Panc1 (cell line): ENCODE results near the gene TBCK. TPM values are rescaled to one million over a fixed set of nuclear protein-coding genes. Genes with fewer than 3 reads are reported as not detected.

Experiments
- ATAC-seq: fragments of 200-7000 bp; cut with Tn5 transposase; 2 replicates; pipeline ENCODE4 v1.9.1; 2020; ENCODE audit warnings: mild to moderate bottlenecking, moderate library complexity
- BruUV-seq: library from RNA; stranded (reverse); fragments of 400-500 nt; replicated peaks from 2 replicates; lab custom pipeline; 2021; lab: Mats Ljungman, UMichigan
- CTCF ChIA-PET: fragments of 300-600 bp; sonication (Branson Sonifier 250); formaldehyde crosslinking; loops from one replicate; lab custom pipeline; 2022; ENCODE audit warnings: antibody characterized with exemption; lab: Charles Lee
- POLR2A ChIA-PET: fragments of 300-600 bp; sonication (Branson Sonifier 250); formaldehyde crosslinking; loops from one replicate; lab custom pipeline; 2022; ENCODE audit warnings: antibody characterized with exemption; lab: Charles Lee
- DNase-seq: peaks from one replicate; pipeline ENCODE4 v3.0.0-alpha.2; 2010; ENCODE audit warnings: low read depth, low spot score
- H3K27ac ChIP-seq: 2 replicates; pipeline ENCODE4 v1.5.1; 2011; ENCODE audit warnings: mild to moderate bottlenecking, low read length, inconsistent platforms
- H3K27me3 ChIP-seq: fragments of 200-500 bp; sonication (Bioruptor generic); 2 replicates; pipeline ENCODE4 v1.6.0; 2014; ENCODE audit warnings: low read length, inconsistent platforms; ENCODE audit not compliant: control insufficient read depth, insufficient read depth
- H3K36me3 ChIP-seq: fragments of 200-500 bp; sonication (Bioruptor generic); 2 replicates; pipeline ENCODE4 v1.5.1; 2014; ENCODE audit warnings: inconsistent platforms, mild to moderate bottlenecking, low read length, moderate library complexity; ENCODE audit not compliant: control insufficient read depth, insufficient read depth
- H3K4me1 ChIP-seq: 2 replicates; pipeline ENCODE4 v1.5.1; 2011; ENCODE audit warnings: inconsistent platforms, mild to moderate bottlenecking, low read length, moderate library complexity; ENCODE audit not compliant: control insufficient read depth, insufficient read depth
- H3K4me3 ChIP-seq, 2 experiments: 2 replicates each; pipeline ENCODE4 v1.5.1; 2011 to 2012; ENCODE audit warnings: low read depth in 2 of 2, low read length in 2 of 2, mild to moderate bottlenecking in 2 of 2, inconsistent platforms in 1 of 2, moderate library complexity in 1 of 2
- H3K9me3 ChIP-seq: fragments of 200-500 bp; sonication (Bioruptor generic); 2 replicates; pipeline ENCODE4 v1.5.1; 2014; ENCODE audit warnings: low read depth, mild to moderate bottlenecking, inconsistent platforms, low read length, moderate library complexity; ENCODE audit not compliant: control insufficient read depth, insufficient read depth
- POLR2AphosphoS5 ChIP-seq: IDR thresholded peaks from 2 replicates; pipeline ENCODE4 v1.6.1; 2012; ENCODE audit warnings: mild to moderate bottlenecking, low read depth, low read length, moderate library complexity
- SIN3A ChIP-seq: IDR thresholded peaks from 2 replicates; pipeline ENCODE4 v1.6.1; 2012; ENCODE audit warnings: low read depth, mild to moderate bottlenecking, low read length, moderate library complexity, borderline replicate concordance; ENCODE audit not compliant: insufficient read depth
- TCF7L2 ChIP-seq: IDR thresholded peaks from 2 replicates; pipeline ENCODE4 v1.6.1; 2011; ENCODE audit warnings: mild to moderate bottlenecking, low read depth, low read length, inconsistent platforms
- in situ Hi-C: cut with HindIII; loops from 2 replicates; pipeline ENCODE4 v1.10.0; 2016; ENCODE audit warnings: low sequenced_read_pairs, low pct_unique_long_range_greater_than_20kb
- intact Hi-C: fragments of 100-400 bp; cut with micrococcal nuclease; formaldehyde crosslinking; loops from one replicate; pipeline ENCODE4 v1.10.0; 2022; ENCODE audit not compliant: unreplicated experiment
- total RNA-seq: library from RNA; stranded (reverse); gene quantifications from one replicate; pipeline ENCODE4 v1.2.1, GENCODE V29; 2021; ENCODE audit not compliant: unreplicated experiment
- TF ChIP-seq, protein P1 (sequence below), 2 experiments: IDR thresholded peaks; 2 replicates each; pipeline ENCODE4 v1.6.1; 2011 to 2012; ENCODE audit warnings: low read depth in 2 of 2, control low read depth in 1 of 2, low read length in 1 of 2, mild to moderate bottlenecking in 1 of 2, moderate library complexity in 1 of 2; ENCODE audit not compliant: insufficient read depth in 1 of 2
- TF ChIP-seq, protein P2 (sequence below): fragments of 450-650 bp; IDR thresholded peaks from 2 replicates; pipeline ENCODE4 v1.5.1; 2017; ENCODE audit warnings: mild to moderate bottlenecking

The TBCK gene
- total RNA-seq, 1 experiment from 2014 or later = 15.1 TPM

DNA sequence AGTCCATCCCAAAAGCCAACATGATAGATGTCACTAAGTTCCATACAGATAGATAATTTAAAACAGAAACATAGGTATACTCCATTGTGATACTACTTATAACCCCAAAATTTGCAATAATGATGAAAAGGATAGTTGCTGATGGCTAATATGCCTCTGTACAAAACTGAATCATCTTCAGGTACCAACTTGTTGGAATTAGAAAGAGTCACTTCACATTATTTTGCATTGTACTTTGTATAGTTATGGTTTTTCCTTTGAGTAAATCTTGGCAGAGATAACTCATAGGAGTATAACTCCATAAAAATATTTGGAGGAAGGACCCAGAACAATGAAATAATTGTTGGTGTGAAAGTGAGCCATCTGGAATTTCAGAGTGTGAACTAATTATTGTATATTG lies 35.0 kb upstream of the TBCK start:
- H3K27ac ChIP-seq = no peak overlapping the region
- intact Hi-C loops (no loop called here), in situ Hi-C loops (no loop called here)
- TF ChIP-seq TCF7L2 (no peak), POLR2AphosphoS5 (no peak), SIN3A (no peak)
- TF ChIP-seq, protein P1, sequence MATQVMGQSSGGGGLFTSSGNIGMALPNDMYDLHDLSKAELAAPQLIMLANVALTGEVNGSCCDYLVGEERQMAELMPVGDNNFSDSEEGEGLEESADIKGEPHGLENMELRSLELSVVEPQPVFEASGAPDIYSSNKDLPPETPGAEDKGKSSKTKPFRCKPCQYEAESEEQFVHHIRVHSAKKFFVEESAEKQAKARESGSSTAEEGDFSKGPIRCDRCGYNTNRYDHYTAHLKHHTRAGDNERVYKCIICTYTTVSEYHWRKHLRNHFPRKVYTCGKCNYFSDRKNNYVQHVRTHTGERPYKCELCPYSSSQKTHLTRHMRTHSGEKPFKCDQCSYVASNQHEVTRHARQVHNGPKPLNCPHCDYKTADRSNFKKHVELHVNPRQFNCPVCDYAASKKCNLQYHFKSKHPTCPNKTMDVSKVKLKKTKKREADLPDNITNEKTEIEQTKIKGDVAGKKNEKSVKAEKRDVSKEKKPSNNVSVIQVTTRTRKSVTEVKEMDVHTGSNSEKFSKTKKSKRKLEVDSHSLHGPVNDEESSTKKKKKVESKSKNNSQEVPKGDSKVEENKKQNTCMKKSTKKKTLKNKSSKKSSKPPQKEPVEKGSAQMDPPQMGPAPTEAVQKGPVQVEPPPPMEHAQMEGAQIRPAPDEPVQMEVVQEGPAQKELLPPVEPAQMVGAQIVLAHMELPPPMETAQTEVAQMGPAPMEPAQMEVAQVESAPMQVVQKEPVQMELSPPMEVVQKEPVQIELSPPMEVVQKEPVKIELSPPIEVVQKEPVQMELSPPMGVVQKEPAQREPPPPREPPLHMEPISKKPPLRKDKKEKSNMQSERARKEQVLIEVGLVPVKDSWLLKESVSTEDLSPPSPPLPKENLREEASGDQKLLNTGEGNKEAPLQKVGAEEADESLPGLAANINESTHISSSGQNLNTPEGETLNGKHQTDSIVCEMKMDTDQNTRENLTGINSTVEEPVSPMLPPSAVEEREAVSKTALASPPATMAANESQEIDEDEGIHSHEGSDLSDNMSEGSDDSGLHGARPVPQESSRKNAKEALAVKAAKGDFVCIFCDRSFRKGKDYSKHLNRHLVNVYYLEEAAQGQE (IDR thresholded peaks at IDR 0.05; ENCODE audit: insufficient read depth in 1 of 2, low read depth in 2 of 2, low read length in 1 of 2) = no peak
- TF ChIP-seq, protein P2, sequence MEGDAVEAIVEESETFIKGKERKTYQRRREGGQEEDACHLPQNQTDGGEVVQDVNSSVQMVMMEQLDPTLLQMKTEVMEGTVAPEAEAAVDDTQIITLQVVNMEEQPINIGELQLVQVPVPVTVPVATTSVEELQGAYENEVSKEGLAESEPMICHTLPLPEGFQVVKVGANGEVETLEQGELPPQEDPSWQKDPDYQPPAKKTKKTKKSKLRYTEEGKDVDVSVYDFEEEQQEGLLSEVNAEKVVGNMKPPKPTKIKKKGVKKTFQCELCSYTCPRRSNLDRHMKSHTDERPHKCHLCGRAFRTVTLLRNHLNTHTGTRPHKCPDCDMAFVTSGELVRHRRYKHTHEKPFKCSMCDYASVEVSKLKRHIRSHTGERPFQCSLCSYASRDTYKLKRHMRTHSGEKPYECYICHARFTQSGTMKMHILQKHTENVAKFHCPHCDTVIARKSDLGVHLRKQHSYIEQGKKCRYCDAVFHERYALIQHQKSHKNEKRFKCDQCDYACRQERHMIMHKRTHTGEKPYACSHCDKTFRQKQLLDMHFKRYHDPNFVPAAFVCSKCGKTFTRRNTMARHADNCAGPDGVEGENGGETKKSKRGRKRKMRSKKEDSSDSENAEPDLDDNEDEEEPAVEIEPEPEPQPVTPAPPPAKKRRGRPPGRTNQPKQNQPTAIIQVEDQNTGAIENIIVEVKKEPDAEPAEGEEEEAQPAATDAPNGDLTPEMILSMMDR = no peak
- ATAC-seq (no peak), DNase-seq (no peak)
- no peaks in the 10 kb centered on the region for H3K4me1 ChIP-seq
- H3K27me3 ChIP-seq = no peaks in the 10 kb centered on the region
- H3K4me3 ChIP-seq = no peak overlapping the region
- POLR2A ChIA-PET = no interaction called here
- CTCF ChIA-PET = no interaction called here
- BruUV-seq = no TSS peak
- H3K9me3 ChIP-seq = no peaks in the 10 kb centered on the region
- H3K36me3 ChIP-seq = no peaks in the 10 kb centered on the region; the same call in none of the 2 replicates

- no peak for ATAC-seq
- in situ Hi-C loops = no loop called here
- intact Hi-C loops = no loop called here
- no peaks in the 10 kb centered on the region for H3K27me3 ChIP-seq
- H3K27ac ChIP-seq = no peak overlapping the region
- H3K4me1 ChIP-seq = no peaks in the 10 kb centered on the region
- TF ChIP-seq TCF7L2 = no peak
- TF ChIP-seq, protein P1 (IDR thresholded peaks at IDR 0.05; ENCODE audit: insufficient read depth in 1 of 2, low read depth in 2 of 2, low read length in 1 of 2) = no peak
- TF ChIP-seq, protein P2 = no peak
- no peak for TF ChIP-seq POLR2AphosphoS5
- TF ChIP-seq SIN3A = no peak
- DNase-seq = no peak
- CTCF ChIA-PET = no interaction called here
- H3K4me3 ChIP-seq = no peak overlapping the region
- no peaks in the 10 kb centered on the region for H3K9me3 ChIP-seq
- POLR2A ChIA-PET = no interaction called here
- no TSS peak for BruUV-seq
- no peaks in the 10 kb centered on the region; the same call in none of the 2 replicates for H3K36me3 ChIP-seq
Observed at GRCh38 chr4:106347167-106347566, 31.2 kb upstream of the TBCK start.
